HG02870 (cell line): ENCODE results near the gene USP28.
"Not testable (repeated sequence)": the region's sequence is repeated elsewhere in the genome, so short reads cannot be mapped to it uniquely, and the experiment has no call there.

Experiments
- ATAC-seq: cut with Tn5 transposase; IDR thresholded peaks from one replicate; pipeline ENCODE4 v1.9.1; 2021; ENCODE audit warnings: mild to moderate bottlenecking, moderate library complexity; ENCODE audit not compliant: unreplicated experiment

USP28 gene, protein sequence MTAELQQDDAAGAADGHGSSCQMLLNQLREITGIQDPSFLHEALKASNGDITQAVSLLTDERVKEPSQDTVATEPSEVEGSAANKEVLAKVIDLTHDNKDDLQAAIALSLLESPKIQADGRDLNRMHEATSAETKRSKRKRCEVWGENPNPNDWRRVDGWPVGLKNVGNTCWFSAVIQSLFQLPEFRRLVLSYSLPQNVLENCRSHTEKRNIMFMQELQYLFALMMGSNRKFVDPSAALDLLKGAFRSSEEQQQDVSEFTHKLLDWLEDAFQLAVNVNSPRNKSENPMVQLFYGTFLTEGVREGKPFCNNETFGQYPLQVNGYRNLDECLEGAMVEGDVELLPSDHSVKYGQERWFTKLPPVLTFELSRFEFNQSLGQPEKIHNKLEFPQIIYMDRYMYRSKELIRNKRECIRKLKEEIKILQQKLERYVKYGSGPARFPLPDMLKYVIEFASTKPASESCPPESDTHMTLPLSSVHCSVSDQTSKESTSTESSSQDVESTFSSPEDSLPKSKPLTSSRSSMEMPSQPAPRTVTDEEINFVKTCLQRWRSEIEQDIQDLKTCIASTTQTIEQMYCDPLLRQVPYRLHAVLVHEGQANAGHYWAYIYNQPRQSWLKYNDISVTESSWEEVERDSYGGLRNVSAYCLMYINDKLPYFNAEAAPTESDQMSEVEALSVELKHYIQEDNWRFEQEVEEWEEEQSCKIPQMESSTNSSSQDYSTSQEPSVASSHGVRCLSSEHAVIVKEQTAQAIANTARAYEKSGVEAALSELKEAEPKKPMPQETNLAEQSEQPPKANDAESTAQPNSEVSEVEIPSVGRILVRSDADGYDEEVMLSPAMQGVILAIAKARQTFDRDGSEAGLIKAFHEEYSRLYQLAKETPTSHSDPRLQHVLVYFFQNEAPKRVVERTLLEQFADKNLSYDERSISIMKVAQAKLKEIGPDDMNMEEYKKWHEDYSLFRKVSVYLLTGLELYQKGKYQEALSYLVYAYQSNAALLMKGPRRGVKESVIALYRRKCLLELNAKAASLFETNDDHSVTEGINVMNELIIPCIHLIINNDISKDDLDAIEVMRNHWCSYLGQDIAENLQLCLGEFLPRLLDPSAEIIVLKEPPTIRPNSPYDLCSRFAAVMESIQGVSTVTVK

DNA sequence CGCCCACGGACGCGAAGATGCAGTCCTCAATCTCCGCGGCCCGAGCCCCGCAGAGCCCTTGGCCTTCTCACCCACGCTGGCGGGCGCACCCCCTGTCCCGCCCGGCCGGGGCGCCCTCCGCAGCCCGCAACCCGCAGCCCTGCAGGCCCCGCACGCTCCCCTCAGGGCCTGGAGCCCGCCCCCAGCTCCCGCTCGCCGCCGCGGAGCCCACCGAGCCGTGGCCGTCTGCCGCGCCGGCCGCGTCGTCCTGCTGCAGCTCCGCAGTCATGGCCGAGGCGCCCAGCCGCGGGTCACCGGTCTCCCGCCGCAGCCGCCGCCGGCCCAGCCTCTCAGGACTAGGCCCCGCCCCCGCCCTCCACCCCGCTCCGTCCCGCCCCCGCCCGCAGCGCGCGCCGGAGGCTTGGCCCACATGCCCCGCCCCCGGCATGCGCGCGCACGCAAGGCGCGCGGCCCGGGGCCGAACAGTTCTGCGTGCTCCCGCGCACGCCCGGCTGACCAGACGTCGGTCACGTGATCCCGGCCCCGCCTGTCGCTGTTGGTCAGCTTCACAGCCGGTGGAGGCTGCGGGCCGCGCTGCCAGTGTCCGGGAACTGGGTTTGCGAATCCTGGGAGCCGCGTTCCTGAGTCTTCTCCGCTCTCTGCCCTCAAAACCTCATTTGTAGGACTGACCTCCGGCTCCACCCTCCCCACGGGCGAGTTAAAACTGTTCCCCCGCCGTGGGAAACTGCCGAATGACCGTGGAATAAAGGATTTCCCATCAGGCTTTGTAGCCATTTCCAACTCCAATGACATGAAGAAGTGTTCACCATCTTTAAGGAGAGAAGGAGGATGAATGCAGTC, at the start of gene USP28:
Gene USP28, minus strand, starts transcription at position 339 of the 840 bp plus-strand sequence. Its CDS starts 71 bp downstream, at position 268.
- ATAC-seq: peak; percentile 78

DNA sequence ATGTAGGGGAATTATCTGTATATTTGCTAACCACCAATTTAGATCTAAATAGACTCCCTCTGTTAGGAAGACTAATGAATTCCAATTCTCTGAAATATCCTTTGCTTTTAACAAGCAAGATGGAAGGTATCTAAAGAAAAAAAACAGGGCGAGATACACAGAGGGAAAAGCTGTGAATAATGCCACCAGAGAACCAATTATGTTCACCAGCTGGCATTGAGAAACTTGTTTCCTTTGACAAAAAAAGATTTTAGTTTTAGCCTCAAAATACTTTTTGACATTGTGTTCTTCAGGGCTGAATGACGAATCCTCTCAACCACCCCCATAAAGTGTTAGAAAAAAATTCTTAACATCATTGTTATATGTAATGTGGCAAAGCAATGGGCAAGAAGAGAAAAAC, 48.2 kb upstream of the USP28 start:
- ATAC-seq: no peak

DNA sequence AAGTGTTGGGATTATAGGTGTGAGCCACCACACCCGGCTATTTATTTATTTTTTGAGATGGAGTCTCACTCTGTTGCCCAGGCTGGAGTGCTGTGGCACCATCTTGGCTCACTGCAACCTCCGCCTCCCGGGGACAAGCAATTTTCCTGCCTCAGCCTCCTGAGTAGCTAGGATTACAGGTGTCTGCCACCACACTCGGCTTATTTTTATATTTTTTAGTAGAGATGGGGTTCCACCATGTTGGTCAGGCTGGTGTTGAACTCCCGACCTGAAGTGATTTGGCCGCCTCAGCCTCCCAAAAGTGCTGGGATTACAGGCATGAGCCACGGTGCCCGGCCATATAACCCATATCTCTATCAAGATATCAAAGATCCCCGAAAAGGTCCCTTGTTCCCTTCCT, 36.1 kb upstream of the USP28 start:
- not testable (repeated sequence) for ATAC-seq

DNA sequence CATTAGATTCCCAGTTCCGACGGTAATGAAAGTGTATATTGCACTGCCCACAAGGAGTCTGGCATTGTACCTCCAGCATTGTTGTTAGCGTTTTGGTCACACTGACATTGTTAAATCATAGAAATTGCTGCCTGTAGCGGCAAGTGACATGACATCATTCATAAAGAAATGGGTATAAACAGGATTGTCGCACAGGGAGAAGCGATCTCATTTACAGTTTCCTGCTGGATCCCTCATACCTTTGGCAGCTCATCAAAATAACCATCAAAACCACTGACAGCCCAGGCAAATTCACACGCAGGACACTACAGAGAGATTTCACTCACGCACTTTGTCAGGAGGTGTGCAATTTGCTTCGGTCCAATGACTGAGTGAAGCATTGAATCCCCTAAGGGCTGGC, 32.7 kb upstream of the USP28 start:
- ATAC-seq: no peak

DNA sequence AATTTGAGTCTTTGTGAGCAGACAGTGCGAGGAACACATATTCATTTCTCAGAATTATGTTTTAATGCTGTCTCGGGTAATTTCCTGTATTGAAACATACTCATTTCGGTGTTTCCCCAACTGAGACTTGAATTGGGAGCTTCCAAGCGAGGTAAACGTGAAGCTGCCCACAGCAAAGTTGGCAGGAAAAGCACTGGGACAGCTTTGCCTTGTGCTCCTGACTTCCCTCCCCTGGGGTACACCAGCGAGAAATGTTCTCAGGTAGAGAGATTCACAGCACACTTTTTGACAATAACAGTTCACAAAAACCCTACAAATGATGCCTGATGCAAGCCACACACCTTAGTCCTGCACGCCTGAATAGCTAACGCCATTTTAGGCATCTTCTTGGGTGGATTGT, 32.3 kb upstream of the USP28 start:
- ATAC-seq: no peak

DNA sequence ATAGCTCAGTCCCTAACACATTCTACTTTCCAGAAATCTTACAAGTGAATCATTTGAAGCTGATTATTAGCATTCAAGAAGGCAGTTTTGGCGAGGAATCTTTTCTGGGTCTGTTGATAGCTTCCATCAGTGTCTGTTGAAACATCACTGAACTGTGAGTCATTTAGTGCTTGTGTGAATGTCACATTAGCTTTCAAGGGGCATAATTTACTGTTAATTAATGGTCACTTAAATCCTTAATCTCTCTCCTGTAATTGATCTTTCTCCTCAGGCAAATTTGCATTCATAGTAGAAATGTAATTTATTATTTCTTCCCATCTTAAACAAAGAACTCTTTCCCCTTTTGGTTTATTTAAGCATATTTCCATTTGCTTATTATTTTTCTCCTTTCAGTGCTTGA, 31.8 kb upstream of the USP28 start:
- no peak for ATAC-seq

DNA sequence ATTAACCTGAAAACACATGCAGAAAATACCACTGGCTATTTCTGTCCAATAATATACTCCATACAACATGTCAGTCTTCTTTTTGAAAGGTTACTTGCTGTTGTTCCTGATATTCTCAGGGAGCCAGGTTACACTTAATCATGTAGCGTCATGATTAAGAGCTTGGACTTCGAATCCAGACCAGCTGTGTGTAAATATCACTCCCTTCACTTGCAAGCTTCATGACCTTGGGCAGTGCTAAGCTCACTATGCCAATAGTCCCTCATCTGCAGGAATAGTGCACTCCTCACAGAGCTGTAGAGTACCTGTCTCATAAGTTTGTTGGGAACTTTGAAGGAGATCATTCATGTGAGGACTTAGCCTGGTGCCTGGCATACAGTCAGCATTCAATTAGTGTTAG, 31.1 kb upstream of the USP28 start:
- no peak for ATAC-seq

DNA sequence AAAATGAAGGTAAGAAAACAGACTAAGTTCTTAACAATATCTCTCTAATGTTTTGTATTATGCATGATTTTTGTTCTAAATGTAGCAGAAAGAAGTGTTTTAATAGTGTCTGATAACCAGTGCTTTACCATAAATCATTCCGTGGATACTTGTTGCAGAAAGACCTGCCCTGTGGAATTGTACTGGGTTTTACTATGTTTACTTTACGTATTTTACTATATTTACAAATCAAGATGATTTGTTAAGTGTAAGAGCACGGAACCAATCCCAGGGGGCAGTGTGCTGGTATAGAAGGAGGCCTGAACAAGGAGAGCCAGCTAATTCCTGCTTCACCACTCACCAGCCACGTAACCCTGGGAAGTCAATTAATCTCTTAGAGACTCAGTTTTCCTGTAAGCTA, 30.7 kb upstream of the USP28 start:
- ATAC-seq: no peak

DNA sequence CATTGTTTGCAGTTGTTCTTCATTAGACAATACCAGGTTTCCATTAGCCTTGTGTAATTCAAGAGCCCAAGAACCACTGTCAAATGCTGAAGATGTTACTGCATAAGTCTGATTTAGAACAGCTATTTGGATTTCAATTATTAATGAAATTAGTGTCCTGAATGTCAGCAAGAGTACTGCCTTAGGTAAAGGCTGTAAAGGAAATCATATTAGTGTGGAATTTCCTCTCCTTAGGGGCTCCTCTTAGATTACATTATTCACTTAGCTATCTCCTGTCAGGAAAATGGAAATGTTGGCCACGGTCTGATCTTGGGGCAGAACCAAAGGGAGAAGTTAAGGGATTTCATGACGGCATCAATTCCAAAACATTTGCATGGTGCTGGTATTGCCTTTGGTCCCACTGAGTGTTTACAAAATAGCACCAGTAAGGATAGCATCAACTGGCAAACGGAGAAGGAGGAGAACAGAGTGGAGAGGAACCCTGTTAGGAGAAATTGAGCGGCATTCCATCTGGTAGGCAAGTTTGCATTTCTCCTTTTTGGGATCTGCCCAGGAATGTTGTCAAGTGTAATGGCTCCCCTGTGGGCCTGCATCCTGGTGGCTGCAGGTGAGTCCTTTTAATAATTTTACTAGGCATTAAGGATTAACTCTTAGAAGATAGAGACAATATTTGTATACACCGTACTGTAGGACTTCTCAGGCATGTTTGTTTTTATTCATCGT, 29.2 kb upstream of the USP28 start, which contains the start of gene HTR3B:
Gene HTR3B, plus strand, starts transcription at position 418 of the 723 bp plus-strand sequence. Its CDS starts 138 bp downstream, at position 556.
- ATAC-seq: no peak

DNA sequence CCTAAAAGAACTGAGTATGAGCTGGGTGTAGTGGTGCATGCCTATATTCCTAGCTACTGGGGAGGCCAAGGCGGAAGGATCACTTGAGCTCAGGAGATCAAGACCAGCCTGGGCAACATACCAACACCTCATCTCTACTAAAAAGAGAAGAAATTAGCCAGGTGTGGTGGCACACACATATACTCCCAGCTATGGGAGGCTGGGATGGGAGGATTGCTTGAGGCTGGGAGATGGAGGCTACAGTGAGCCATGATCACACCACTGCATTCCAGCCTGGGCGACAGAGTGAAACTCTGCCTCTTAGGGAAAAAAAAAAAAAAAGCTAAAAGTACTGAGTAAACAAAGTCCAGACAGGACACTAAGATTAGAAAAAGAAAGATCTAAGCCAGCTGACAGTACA, 25.8 kb upstream of the USP28 start:
- no peak for ATAC-seq

DNA sequence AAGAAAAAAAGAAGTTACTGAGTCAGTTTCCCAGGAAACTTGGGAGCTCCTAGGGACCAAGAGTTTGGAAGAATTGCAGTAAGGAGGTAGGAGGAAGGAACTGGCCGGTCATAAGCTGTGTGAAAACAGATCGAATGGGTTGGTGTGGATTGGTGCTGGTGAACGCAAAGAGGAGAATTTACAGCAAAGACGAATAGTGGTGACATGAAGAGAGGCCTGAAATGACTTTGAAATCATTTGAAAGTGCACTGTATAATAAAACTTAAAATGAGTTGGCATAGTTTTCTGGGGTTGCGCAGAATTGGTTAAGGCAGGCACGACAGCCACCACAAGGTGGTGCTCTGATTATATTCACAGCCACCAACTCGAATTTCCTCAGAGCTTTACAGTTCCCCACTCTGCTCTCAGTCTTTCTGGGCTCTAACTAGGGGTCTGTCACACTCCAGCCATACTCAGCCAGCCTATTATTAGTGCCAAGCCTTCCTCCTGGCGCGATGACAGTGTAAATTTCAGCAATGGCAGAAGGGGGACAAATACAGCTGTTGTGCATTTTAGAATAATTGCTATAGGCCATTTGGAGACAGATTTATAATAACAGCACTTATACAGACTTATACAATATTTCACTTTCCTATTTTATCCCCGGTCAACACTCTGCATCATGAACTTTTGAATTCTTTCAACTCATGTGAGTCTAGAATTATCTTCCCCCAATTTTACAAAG, 20.9 kb upstream of the USP28 start:
- no peak for ATAC-seq

DNA sequence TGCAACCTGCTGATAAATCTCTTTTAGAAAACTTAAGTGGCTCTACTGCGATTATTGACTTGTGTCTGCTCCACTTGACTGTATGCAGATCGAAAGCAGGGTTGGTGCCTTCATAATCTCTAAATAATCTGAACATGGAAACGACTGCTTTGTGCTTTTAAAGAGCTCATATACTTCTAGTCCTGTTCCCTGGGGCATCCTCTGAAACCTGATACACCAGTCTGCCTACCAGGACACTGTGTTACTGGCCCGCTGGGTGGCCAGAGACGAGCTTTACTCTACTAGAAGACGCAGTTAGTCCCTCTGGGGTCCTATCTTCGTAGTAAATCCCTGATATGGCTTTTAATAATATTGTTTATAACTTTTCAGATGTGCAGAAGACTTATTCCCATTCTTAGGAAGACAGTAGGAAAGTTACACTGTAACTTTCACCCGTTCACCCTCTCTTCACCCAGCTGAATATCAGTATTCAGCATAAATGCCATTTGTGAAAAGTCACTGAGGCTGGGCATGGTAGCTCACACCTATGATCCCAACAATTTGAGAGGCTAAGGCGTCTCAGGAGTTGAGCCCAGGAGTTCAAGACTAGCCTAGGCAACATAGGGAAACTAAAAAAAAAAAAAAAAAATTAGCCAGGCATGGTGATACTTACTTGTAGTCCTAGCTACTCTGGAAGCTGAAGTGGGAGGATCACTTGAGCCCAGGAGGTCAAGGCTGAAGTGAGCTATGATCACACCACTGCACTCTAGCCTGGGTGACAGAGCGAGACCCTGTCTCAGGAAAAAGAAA, 20.2 kb upstream of the USP28 start:
- no peak for ATAC-seq

DNA sequence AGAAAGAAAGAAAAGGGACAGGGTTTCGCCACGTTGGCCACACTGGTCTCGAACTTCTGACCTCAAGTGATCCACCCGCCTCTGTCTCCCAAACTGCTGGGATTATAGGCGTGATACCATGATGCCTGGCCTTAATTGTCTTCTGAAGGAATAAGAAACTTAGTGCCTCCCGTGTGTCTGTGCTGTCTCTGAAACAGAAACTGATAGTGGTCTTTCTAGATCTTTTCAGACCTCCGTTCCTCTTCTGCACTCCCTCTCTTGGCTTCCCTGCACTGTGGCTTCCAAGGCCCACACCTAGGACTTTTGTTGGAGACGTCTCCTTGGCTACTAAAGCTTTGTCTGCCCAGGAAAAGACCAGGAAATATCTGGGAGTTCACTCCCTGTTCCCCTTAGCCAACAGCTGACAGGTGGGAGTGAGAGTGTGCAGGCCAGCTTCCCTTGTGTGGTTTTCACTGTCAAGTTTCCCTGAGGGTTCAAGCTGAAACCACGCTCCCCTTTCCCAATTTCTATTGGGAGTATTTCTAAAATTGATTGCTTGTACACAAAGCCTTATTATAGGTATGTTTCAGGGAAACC, 19.1 kb upstream of the USP28 start:
- no peak for ATAC-seq

DNA sequence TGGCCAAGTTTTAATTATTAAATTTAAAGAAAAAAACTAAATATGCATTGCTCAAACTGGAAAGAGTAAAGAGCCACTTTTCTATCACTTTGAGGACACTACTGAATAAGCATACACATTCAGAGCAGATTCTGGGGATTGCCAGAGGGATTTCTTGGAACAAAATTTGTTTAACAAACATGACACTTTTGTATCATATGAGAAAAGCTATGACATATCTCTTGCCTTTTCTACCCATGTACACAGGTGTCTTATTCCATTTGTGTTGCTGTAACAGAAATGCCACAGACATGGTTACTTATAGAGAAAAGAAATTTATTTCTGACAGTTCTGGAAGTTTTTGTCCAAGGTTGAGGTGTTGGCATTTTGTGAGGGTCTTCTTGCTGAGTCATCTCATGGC, 13.5 kb upstream of the USP28 start:
- ATAC-seq: no peak

DNA sequence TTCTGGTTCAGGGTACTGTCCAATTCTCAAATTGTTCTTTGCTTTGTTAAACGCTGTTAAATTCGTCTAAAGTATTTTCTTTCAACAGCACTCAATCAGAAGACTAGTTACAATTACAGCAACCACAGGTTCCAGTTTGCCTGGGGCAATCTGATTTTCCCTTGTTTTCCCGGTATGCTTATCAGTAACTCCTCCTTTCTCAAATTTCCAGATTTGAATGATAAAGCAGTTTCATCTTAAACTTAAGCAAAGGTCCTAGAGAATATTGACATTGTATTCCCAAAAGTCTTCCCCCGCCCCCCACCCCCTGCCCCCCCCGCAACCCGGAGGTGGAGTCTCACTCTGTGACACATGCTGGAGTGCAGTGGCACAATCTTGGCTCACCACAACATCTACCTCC, 10.5 kb upstream of the USP28 start:
- ATAC-seq: no peak

DNA sequence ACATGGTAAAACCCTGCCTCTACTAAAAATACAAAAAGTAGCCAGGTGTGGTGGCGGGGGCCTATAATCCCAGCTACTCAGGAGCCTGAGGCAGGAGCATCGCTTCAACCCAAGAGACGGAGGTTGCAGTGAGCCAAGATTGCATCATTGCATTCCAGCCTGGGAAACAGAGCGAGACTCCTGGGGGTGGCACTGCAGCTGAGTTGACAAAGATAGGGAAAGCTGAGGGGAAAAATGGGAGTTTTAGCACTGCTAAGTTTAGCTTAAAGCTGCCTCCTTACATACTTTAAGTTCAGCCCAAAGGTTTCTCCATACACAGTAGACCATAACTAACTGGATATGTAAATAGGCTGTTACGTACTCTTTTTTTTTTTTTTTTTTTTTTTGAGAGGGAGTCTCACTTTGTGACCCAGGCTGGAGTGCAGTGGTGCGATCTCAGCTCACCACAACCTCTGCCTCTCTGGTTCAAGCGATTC, 9.0 kb upstream of the USP28 start:
- ATAC-seq: no peak

DNA sequence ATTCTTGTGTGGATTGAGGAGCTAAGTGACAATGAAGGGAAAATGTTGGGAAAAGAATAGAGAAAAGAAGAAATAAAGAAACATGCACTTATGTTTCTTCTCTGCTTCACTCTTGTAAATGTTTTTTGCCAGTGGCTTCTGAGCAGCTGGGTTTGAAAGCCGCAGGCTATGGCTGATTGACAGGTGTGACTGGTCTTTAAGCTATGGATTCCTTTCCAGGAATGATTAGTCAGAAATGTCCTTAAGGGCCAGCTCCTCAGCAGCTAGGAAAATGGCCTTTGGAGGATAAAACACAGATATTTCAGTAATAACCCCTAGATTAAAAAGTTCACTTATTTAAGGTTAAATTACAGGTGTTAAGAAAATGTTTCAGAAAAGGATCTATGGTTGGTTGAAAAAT, 6.5 kb upstream of the USP28 start:
- ATAC-seq: no peak

DNA sequence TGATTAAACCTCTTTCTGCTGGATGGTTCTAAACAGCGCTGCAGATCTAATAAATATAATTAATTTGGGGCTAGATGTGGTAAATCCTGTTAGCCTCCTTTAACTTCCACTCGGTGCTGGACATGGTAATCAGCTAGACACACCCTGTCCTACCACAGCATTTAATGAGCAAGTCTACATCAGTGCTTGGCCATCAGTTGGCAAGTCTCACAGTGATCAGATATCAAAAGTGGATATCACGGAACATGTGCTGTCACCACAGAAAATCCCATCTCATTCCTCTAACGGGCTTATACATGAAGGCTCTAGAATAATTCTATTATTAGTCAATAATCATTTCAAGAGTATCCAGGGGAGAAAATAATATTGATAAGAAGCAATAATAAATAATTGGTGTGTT, 5.6 kb upstream of the USP28 start:
- ATAC-seq: no peak
